WERI-Rb-1 (cell line): ENCODE measurements around the gene CBFB.

Experiments used
- DNase-seq: peaks from one replicate; pipeline ENCODE4 v3.0.0-alpha.2; 2020
- H3K27ac ChIP-seq: fragments of 250-450 bp; sonication (Bioruptor Pico); 2 replicates; pipeline ENCODE4 v1.5.1; 2020; ENCODE audit warnings: mild to moderate bottlenecking, moderate library complexity
- H3K27me3 ChIP-seq: fragments of 250-450 bp; sonication (Bioruptor Pico); 2 replicates; pipeline ENCODE4 v1.5.1; 2021; ENCODE audit warnings: mild to moderate bottlenecking, low read depth, moderate library complexity; ENCODE audit not compliant: insufficient read depth, severe bottlenecking
- H3K36me3 ChIP-seq: fragments of 250-450 bp; sonication (Bioruptor Pico); 2 replicates; pipeline ENCODE4 v1.5.1; 2020; ENCODE audit warnings: mild to moderate bottlenecking, moderate library complexity
- H3K4me3 ChIP-seq: 2 replicates; pipeline ENCODE4 v1.5.1; 2011; ENCODE audit warnings: low read depth, mild to moderate bottlenecking, control low read depth, low read length
- H3K9me3 ChIP-seq: fragments of 250-450 bp; sonication (Bioruptor Pico); 2 replicates; pipeline ENCODE4 v1.5.1; 2021; ENCODE audit warnings: mild to moderate bottlenecking, moderate library complexity; ENCODE audit not compliant: severe bottlenecking
- CTCF ChIP-seq: IDR thresholded peaks from 2 replicates; pipeline ENCODE4 v1.5.1; 2011; ENCODE audit warnings: low read depth, mild to moderate bottlenecking, control low read depth, inconsistent platforms, low read length

The CBFB gene

GRCh38 chr16:67129422-67129821, 100.5 kb downstream of the CBFB start:
- TF ChIP-seq CTCF = no peak
- Histone ChIP-seq H3K9me3 (no peaks in the 10 kb centered on the region), H3K27me3 (no peaks in the 10 kb centered on the region), H3K4me3 (no peak overlapping the region), H3K36me3 (peaks cover 36% of the 10 kb centered on the region), H3K27ac (no peak overlapping the region)
- DNase-seq = no peak

- DNase-seq = peak; percentile 66
- H3K36me3 ChIP-seq = peaks cover 85% of the 10 kb centered on the region
- H3K27ac ChIP-seq = no peak overlapping the region
- no peaks in the 10 kb centered on the region for H3K9me3 ChIP-seq
- no peak overlapping the region for H3K4me3 ChIP-seq
- TF ChIP-seq CTCF = no peak
- no peaks in the 10 kb centered on the region for H3K27me3 ChIP-seq
Observed at GRCh38 chr16:67137605-67138004, 108.7 kb downstream of the CBFB start.

- no peak for TF ChIP-seq CTCF
- H3K36me3 ChIP-seq = peaks cover 85% of the 10 kb centered on the region
- no peaks in the 10 kb centered on the region for H3K27me3 ChIP-seq
- no peak overlapping the region for H3K4me3 ChIP-seq
- no peaks in the 10 kb centered on the region for H3K9me3 ChIP-seq
- no peak overlapping the region for H3K27ac ChIP-seq
- DNase-seq = no peak
Observed at GRCh38 chr16:67141391-67141790, 112.4 kb downstream of the CBFB start.

- TF ChIP-seq CTCF = no peak
- H3K9me3 ChIP-seq = no peaks in the 10 kb centered on the region
- no peak overlapping the region for H3K27ac ChIP-seq
- no peaks in the 10 kb centered on the region for H3K27me3 ChIP-seq
- peaks cover 86% of the 10 kb centered on the region for H3K36me3 ChIP-seq
- no peak overlapping the region for H3K4me3 ChIP-seq
- DNase-seq = no peak
Observed at GRCh38 chr16:67142342-67142741, 113.4 kb downstream of the CBFB start.

GRCh38 chr16:67144943-67145342, 116.0 kb downstream of the CBFB start:
- Histone ChIP-seq H3K27ac (no peak overlapping the region), H3K36me3 (peaks cover 82% of the 10 kb centered on the region), H3K27me3 (no peaks in the 10 kb centered on the region), H3K9me3 (no peaks in the 10 kb centered on the region), H3K4me3 (no peak overlapping the region)
- no peak for DNase-seq
- no peak for TF ChIP-seq CTCF

- Histone ChIP-seq H3K4me3 (no peak overlapping the region), H3K9me3 (no peaks in the 10 kb centered on the region), H3K27ac (no peak overlapping the region), H3K27me3 (no peaks in the 10 kb centered on the region), H3K36me3 (peaks cover 74% of the 10 kb centered on the region)
- no peak for TF ChIP-seq CTCF
- DNase-seq = no peak
Observed at GRCh38 chr16:67145746-67146145, 116.8 kb downstream of the CBFB start.
